GM18520 (cell line): ENCODE results near the gene CCDC171.

ENCODE experiments used
- ATAC-seq: cut with Tn5 transposase; IDR thresholded peaks from one replicate; pipeline ENCODE4 v1.9.1; 2021; ENCODE audit not compliant: unreplicated experiment

CCDC171 gene

DNA sequence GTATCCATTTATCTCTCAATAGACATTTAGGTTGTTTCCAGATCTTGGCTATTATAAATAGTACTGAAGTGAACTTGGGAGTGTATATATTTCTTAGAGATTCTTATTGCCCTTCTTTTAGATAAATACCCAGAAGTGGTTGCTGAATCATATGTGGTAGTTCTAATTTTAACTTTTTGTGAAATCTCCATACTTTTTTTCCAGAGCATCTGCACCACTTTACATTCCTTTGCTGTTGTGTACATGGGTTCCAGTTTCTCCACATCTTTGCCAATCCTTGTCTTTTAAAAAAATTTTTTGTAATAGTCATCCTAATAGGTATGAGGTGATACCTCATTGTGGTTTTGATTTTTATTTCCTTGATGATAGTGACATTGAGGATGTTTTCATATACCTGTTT lies 303.7 kb downstream of the CCDC171 start:
- no peak for ATAC-seq

DNA sequence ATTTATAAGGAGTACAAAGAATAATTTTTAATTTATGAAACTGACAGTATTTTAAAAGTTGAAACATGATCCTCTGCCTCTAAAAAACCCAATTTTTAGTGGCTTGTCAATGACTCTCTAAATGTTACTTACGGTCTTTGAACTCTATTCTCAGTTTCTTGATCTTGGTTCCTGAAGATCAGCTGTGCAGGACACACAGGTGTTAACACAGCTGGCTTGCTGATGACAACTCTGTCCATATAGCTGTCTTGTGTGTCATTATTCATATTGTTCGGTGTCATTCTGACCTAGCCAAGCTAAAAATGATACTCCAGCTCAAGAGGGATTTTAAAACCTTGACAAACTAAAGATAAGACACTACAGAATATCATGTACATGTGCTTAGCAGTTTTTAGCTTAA lies 314.5 kb downstream of the CCDC171 start:
- no peak for ATAC-seq

DNA sequence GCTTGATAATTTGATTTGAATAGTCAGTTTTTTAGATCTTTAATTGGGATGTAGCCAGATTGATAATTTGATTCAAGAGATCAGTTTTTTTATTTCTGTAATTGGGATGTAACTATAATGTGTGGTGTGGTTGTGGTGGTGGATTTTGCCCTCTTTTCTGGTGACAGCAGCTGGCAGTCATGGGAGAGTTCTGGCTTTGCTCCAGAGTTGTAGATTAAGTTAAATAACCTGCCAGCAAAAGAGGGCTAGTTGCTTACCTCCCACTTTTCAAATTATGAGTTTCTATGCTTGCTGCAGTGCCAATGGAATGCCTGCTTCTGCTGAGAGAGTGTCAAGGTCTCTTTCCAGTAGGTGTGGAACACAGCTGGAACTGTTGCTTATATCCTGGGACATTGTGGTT lies 315.1 kb downstream of the CCDC171 start:
- ATAC-seq: no peak

DNA sequence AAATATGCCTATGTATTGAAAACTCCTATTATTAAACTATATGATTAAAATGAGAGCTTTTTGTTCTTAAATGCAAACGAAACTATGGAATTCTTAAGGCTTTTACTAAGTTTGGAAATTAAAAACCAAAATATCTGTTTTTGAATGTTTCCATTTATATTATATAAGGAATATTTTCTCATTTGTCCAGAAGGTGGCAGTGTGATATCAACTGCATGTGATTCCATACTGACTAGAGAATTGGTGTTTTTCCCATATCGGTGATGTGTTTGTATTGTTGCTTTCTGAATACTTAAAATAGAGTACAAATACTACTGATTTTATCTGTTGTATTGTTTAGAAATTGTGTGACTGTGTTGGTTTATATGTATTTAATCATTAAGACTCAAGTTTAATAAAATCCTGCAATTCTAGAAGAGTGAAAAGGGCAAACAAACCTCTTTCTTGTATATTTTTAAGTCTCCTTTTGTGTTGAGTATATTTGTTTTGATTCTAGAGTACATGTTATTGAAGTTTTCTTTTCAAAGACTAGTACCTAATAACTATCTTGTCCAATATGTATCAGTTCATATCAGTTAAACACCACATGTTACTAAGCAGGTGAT lies 320.8 kb downstream of the CCDC171 start:
- no peak for ATAC-seq

DNA sequence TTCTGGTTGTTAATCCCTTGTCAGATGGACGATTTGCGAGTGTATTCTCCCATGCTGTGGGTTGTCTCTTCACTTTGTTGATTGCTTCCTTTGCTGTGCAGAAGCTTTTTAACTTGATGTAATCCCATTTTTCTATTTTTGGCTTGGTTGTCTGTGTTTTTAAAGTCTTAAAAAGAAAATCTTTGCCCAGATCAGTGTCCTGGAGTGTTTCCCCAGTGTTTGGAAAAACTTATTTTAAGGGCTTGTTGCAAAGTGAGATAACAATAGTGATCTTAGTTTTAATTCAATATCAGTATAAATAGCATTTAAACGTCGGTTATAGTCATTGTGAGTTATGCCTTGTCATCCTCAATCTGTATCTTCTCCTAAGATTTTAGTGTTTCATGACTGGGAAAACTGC lies 329.5 kb downstream of the CCDC171 start:
- no peak for ATAC-seq

DNA sequence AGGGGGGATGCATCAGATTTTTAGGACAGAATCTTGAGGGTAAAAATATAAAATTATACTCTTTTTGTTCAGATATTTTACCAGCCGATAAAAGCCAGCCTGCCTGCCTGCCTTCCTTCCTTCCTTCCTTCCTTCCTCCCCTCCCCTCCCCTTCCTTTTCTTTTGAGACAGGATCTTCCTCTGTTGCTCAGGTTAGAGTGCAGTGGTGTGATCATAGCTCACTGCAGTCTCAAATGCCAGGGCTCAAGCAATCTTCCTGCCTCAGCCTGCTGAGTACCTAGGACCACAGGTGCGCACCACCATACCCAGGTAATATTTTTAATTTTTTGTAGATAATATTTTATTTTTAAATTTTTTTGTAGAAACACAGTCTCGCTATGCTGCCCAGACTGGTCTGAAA lies 330.0 kb downstream of the CCDC171 start:
- ATAC-seq: no peak

DNA sequence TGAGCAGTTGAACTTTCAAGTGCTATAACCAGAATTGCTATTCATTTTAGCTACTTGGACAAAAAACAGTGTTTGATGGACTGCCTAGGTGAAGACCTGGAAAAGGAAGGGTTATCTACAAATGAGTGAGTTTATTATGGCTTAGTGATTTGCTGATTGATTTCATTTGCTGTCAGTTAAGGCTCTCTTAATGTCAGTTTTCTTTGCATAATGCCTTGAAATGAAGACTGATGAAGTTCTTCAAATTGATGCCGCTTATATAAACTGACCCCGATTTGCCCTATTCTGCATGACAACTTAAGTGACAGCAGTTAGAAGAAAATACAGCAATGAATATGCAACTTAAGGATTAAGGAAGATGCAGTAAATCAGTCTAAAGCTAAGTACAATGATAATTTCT lies 332.6 kb downstream of the CCDC171 start:
- ATAC-seq: no peak

DNA sequence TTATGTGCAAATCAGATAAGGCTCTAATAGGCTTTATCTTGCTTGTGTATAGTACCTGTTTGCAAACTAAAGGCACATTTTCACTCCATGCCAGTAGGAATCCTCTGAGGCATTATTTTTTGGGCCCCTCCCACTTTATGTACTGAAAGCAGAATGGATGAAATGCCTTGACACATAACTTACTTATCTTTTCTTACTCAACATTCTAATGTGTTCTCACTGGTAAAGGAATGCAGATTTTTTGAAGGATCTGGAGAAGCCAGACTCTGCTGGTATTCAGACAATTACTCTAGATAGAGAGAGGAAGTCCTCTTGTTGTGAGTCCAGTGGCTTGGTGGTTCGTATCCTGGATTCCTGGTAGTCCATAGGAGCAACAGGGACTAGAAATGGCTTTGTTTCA lies 336.7 kb downstream of the CCDC171 start:
- no peak for ATAC-seq

DNA sequence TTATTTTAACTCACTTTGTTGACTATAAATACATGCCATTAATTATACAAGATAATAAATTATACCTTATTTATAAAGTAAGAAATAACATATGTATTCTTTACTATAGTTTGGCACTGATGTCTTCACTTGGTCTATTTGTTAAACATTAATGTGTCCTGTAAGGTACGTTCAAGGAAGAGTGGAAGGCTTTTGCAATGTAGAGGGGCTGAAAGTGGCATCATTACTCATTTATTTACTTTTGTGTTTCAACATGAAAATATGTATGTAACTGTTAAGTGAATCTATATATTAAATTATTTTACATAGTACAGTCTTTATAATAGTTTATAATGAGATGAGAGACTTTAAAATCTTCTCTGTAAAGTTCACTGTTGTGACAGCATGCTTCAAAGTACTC lies 348.7 kb downstream of the CCDC171 start:
- ATAC-seq: no peak

DNA sequence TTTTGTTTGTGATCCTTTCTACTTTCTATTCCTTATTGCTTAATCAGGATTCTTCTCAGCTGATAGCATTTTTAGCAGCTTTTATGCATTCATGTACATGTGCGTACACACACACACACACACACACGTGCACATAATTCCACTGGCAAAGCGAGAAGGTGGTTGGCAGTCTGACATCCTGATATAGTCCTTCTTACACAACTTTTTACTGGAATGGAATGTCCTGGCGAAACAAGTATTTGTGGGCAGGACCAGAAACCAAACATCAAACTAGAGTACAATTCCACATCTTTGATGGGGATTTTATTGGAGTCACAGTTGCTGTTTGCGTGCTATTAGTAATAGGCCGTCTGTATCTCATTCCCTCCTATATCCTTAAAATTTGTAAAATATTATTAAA lies 356.5 kb downstream of the CCDC171 start:
- ATAC-seq: no peak

DNA sequence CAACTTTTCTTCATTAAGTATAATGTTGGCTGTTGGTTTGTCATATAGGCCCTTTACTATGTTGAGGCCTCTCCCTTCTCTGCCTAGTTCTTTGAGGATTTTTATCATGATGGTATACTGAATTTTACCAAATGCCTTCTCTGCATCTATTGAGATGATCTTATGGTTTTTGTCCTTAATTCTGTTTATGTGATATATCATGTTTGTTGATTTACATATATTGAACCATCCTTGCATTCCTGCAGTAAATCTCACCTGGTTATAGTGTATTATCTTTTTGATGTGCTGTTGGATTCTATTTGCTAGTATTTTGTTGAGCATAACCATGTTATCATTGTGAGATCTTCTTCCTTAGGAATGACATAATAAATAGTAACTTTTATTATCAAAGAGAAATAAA lies 362.9 kb downstream of the CCDC171 start:
- ATAC-seq: no peak

DNA sequence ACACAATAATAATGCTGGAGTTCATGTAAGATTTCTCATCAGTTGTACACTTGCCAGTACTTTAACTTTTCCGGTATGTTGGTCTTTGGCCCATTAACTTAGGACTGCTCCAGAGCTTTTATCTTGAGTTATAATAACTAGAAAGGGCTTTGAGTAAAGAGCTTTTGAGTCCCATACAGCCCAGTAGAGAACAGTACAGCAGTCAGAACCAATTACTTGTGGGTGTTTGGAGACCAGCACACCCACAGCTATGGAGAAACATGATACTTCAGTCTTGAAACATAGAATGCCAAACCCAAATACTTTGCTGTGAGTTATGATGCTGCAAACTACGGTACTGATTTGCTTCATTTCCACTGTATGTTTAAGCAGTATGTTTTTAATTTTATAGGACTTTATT lies 374.3 kb downstream of the CCDC171 start:
- no peak for ATAC-seq

DNA sequence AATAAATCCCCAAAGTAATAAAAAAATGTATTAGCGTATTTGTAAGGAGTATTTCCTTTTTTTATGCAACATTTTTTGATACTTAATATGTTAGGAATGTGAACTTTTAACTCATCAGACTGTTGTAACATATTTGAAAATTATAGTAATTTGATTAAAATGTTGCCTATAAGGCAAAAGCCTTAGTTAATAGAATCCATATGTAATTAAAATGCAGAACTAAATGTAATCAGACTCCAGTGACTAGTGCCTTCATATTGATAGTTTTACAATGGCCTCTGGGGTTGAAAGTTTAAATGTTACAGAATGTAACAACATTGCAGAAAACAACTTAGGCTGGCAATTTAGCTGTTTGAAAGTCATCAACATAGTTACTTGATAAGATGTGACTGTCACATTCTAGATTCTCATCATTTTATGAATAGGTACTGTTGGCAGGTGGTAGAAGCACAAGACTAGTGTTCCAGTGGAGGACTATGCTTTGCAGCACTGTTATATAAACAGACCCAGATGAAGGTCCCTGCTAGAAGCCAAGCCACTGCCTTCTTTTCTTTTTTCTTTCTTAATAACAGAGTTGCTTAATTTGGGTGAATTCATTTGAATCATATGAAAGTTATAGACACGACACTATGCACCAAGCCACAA lies 382.9 kb downstream of the CCDC171 start:
- no peak for ATAC-seq

DNA sequence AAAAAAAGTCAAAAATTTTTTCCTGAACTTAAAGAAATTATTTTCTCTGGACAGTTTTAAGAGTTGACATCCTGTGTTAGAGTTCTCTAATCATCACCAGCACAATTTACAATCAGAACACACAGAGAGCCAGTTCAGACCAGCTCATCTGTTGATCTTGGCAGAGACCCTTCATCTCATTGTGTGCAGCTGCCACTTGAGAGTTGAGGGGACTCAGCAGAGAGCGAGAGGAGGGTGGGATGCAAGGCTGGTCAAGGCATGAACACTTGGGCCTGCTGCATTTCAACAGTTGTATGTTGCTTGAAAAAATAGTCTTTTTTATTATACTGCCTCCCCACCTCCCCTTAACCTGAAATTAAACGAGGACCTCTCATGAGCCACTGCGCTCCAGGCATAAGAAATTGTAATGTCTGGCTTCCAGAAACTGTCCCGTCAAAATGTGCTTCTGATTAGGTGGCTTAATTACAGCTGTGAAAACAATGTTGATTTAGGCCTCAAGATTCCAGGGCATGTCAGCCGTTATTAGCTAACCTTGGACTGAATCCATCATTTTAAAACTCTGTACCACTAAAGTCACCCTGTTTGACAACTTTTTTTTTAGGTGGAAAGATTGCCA lies 383.6 kb downstream of the CCDC171 start:
- ATAC-seq: no peak

DNA sequence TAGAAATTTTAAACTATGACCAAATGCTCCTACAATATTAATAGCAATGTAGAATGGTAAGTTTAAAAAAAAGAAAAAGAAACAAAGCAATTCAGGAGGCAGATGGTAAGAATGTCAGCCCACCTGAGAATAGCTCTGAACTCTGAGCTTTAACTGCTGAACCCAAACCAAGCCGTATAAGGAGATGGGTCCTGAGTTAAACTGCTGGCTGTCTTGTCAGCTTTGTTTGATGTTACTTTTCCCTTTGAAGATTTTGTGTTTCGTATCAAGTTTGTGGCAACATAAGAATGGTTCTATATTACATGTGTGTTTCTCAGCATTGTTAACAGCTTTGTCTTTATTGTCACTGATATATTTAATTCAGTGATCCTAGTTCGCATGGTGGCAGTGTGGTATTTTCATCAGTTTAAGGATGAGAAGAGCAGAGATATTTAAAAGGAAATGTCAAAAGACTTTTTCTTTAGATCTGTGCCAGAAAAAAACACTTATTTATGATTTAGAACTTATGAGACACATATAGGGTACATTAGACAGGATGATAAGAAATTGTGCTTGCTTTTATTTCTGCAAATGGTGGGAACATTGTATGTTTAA lies 390.1 kb downstream of the CCDC171 start:
- ATAC-seq: no peak

DNA sequence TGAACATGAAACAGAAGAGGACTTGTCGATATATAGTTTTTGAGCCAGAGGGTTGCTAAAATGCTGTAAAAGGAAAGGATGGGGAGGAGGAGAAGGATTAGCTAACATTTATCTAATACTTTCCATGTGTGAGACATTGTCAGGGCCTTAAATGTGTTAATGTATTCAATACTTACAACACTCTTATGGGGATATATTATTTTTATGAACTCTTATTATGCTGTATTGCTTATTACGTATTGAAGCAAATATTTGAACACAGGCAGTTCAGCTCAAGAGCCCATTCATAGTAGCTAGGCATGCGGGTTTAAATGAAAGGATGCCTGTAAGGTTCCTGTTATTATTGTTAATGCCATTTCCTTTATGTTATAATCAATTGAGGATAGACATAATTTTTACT lies 391.5 kb downstream of the CCDC171 start:
- ATAC-seq: no peak

DNA sequence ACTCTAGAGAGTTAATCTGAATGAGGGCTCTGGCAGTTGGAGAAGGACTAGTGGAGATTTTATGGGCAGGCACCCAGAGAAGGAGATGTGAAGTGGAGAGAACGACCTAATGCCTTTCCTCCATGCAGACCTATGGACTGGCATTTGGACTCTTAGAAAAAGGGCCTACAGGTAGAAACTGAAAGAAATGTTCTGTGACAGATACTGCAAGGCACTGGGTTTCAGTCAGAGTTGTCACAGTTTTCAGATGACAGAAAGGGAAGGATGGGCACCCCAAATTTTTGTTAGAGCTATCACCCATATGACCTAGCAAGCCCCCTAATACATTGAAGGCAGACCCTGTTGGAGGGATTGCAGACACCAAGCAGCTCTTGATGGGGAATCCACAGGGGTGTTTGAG lies 406.8 kb downstream of the CCDC171 start:
- no peak for ATAC-seq

DNA sequence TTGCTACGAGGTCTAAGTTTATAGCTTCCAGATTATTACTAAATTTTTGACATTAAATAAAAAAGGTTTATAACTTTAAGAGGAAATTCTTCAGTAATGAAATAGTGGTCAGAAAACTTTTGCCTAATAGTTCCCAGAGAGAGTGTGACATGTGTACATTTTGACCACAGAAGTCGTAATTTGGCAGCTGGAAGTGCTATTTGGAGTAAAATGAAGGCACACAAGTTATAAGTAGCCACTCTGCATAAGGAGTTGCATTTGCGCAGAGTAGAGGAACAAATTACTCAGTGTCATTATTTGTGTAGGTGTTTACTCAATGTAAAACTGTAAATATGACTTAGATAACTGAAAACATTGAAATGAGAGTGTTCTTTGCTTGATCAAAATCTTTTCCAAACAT lies 408.4 kb downstream of the CCDC171 start:
- no peak for ATAC-seq

DNA sequence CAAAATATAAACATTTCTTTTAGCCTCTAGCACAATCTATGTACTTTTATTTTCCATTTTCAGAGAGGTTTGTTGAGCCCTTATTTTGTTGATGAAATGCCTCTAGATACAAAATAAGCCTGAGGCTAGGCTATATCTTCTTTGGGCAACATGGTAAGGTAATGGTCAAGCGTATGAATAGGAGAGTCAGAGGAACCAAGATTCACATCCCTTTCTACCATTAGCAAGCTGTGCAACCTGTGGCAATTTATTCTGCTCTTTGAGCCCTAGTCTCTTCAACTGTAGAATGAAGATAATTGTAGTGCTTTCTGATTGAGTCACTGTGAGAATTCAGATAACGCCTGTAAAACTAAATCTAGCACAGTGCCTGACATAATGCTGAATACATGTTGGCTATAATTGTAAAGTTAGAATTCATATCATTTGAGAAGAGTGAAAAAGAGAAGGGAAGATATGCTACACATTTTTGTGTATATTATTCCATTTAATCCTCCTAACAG lies 412.5 kb downstream of the CCDC171 start:
- ATAC-seq: no peak

DNA sequence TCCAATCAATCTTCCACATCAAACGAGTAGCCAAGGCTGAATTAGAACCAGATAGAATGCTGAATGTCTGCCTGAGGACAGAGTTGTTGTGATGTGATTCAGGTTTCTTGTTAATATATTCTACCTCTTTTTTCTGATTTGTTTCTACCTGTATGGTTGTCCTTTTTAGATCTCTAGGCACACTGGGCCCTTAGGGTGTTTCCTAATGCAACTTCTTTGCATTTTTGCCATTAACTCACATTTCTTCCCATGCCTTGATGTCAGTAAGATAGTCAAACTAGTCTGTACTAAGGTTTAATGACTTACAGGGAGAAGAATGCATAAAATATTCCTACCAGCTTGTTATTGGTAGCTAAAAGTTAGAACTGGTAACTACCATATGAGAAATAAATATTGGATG lies 413.6 kb downstream of the CCDC171 start:
- ATAC-seq: no peak

DNA sequence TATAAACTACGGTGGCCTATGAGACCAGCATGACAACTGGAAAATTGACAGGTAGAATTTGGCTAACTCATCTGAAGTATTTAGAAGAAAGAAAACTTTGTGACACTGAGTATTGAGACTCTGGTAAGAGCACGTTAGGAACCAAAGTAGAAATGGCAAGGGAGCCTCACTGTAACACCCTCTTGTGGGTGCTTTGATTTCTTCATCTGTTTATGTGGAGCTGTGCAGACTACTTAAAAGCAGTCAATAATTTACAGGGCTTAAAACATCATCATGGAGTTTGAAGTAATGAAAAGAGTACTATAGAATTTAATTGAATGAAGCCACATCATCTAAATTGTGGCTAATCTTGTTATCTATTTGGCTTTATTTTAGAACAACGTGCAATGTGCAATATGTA lies 414.2 kb downstream of the CCDC171 start:
- no peak for ATAC-seq

DNA sequence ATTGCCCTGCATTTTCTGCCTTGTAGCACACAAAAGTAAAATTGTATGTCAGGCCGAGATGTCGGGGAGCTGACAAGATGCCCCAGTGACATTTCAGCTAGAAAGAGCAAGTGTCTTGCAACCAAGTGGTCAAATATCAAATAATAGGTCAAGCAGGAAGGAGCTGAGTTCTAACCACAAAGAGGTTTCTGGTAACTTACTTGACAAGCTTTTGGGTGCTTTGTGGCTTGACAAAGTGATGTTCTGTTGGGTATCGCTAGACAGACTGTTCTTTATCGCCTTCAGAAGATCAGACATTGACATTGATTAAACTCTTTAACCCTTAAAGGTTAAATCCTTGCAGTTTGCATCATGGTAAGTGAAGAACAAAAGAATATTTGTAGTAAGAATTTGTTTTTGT lies 419.9 kb downstream of the CCDC171 start:
- ATAC-seq: no peak
